Measurements from ENCODE around the gene PIMREG. TPM values are rescaled to one million over a fixed set of nuclear protein-coding genes. Genes with fewer than 3 reads are reported as not detected.

The PIMREG gene
- polyA plus RNA-seq, 2 donors, result 1.7 to 4.0 TPM

- H3K36me3 ChIP-seq (ENCODE audit: control insufficient read depth in 2 of 2, insufficient read depth in 2 of 2, low read length in 1 of 2), result peaks cover 0 to 19% of the 10 kb centered on the region in 2 donors
These were observed 30.7 kb downstream of the PIMREG start for GRCh38 chr17:6474906-6475305.

GRCh38 chr17:6475411-6475810, 31.2 kb downstream of the PIMREG start:
- Histone ChIP-seq H3K4me3 (ENCODE audit: low read depth in 1 of 2, low read length in 2 of 2) (no peak overlapping the region), H3K4me1 (ENCODE audit: control insufficient read depth in 2 of 2, insufficient read depth in 2 of 2, low read length in 1 of 2) (peaks cover 0 to 19% of the 10 kb centered on the region in 2 donors), H3K27ac (ENCODE audit: low read depth in 2 of 2, low read length in 1 of 2) (peak overlapping the region; percentile 78 to 81), H3K27me3 (ENCODE audit: control insufficient read depth in 1 of 2, insufficient read depth in 2 of 2, low read length in 2 of 2) (no peaks in the 10 kb centered on the region), H3K9me3 (ENCODE audit: control insufficient read depth in 2 of 2, insufficient read depth in 1 of 2, low read depth in 1 of 2, low read length in 1 of 2) (no peaks in the 10 kb centered on the region), H3K36me3 (ENCODE audit: control insufficient read depth in 2 of 2, insufficient read depth in 2 of 2, low read length in 1 of 2) (peaks cover 0 to 14% of the 10 kb centered on the region in 2 donors)
- WGBS, 2 donors, result 39 to 46% methylated on average over 4 of the region's 4 CpGs

More at GRCh38 chr17:6474906-6475305, 30.7 kb downstream of the PIMREG start:
- 40 to 65% methylated on average over 7 of the region's 7 CpGs for WGBS, 2 donors
- Histone ChIP-seq H3K4me1 (ENCODE audit: control insufficient read depth in 2 of 2, insufficient read depth in 2 of 2, low read length in 1 of 2) (peaks cover 0 to 19% of the 10 kb centered on the region in 2 donors), H3K27me3 (ENCODE audit: control insufficient read depth in 1 of 2, insufficient read depth in 2 of 2, low read length in 2 of 2) (no peaks in the 10 kb centered on the region), H3K9me3 (ENCODE audit: control insufficient read depth in 2 of 2, insufficient read depth in 1 of 2, low read depth in 1 of 2, low read length in 1 of 2) (no peaks in the 10 kb centered on the region), H3K4me3 (ENCODE audit: low read depth in 1 of 2, low read length in 2 of 2) (no peak overlapping the region), H3K27ac (ENCODE audit: low read depth in 2 of 2, low read length in 1 of 2) (peak overlapping the region; percentile 78 to 81)

- no peaks in the 10 kb centered on the region for H3K9me3 ChIP-seq (ENCODE audit: control insufficient read depth in 2 of 2, insufficient read depth in 1 of 2, low read depth in 1 of 2, low read length in 1 of 2)
- peak overlapping the region; percentile 60 to 90 for H3K27ac ChIP-seq (ENCODE audit: low read depth in 2 of 2, low read length in 1 of 2)
- peaks cover 0 to 19% of the 10 kb centered on the region in 2 donors for H3K4me1 ChIP-seq (ENCODE audit: control insufficient read depth in 2 of 2, insufficient read depth in 2 of 2, low read length in 1 of 2)
- 46 to 53% methylated on average over 8 of the region's 8 CpGs for WGBS, 2 donors
- H3K27me3 ChIP-seq (ENCODE audit: control insufficient read depth in 1 of 2, insufficient read depth in 2 of 2, low read length in 2 of 2), result no peaks in the 10 kb centered on the region
- no peak overlapping the region for H3K4me3 ChIP-seq (ENCODE audit: low read depth in 1 of 2, low read length in 2 of 2)
- H3K36me3 ChIP-seq (ENCODE audit: control insufficient read depth in 2 of 2, insufficient read depth in 2 of 2, low read length in 1 of 2), result peaks cover 0 to 11% of the 10 kb centered on the region in 2 donors
These were observed 32.0 kb downstream of the PIMREG start for GRCh38 chr17:6476076-6476809.

- 85 to 87% methylated on average over 10 of the region's 10 CpGs for WGBS, 2 donors
- peaks cover 0 to 10% of the 10 kb centered on the region in 2 donors for H3K36me3 ChIP-seq (ENCODE audit: control insufficient read depth in 2 of 2, insufficient read depth in 2 of 2, low read length in 1 of 2)
- peak overlapping the region; percentile 60 to 90 for H3K27ac ChIP-seq (ENCODE audit: low read depth in 2 of 2, low read length in 1 of 2)
- no peaks in the 10 kb centered on the region for H3K9me3 ChIP-seq (ENCODE audit: control insufficient read depth in 2 of 2, insufficient read depth in 1 of 2, low read depth in 1 of 2, low read length in 1 of 2)
- peaks cover 0 to 19% of the 10 kb centered on the region in 2 donors for H3K4me1 ChIP-seq (ENCODE audit: control insufficient read depth in 2 of 2, insufficient read depth in 2 of 2, low read length in 1 of 2)
- H3K27me3 ChIP-seq (ENCODE audit: control insufficient read depth in 1 of 2, insufficient read depth in 2 of 2, low read length in 2 of 2), result no peaks in the 10 kb centered on the region
- no peak overlapping the region for H3K4me3 ChIP-seq (ENCODE audit: low read depth in 1 of 2, low read length in 2 of 2)
These were observed 32.5 kb downstream of the PIMREG start for GRCh38 chr17:6476810-6477179.

GRCh38 chr17:6477831-6478383, 33.7 kb downstream of the PIMREG start:
- Histone ChIP-seq H3K9me3 (ENCODE audit: control insufficient read depth in 2 of 2, insufficient read depth in 1 of 2, low read depth in 1 of 2, low read length in 1 of 2) (no peaks in the 10 kb centered on the region), H3K27ac (ENCODE audit: low read depth in 2 of 2, low read length in 1 of 2) (no peak overlapping the region), H3K4me1 (ENCODE audit: control insufficient read depth in 2 of 2, insufficient read depth in 2 of 2, low read length in 1 of 2) (peaks cover 0 to 19% of the 10 kb centered on the region in 2 donors), H3K27me3 (ENCODE audit: control insufficient read depth in 1 of 2, insufficient read depth in 2 of 2, low read length in 2 of 2) (no peaks in the 10 kb centered on the region), H3K4me3 (ENCODE audit: low read depth in 1 of 2, low read length in 2 of 2) (no peak overlapping the region), H3K36me3 (ENCODE audit: control insufficient read depth in 2 of 2, insufficient read depth in 2 of 2, low read length in 1 of 2) (peaks cover 0 to 13% of the 10 kb centered on the region in 2 donors)
- 84 to 86% methylated on average over 14 of the region's 14 CpGs for WGBS, 2 donors

GRCh38 chr17:6478486-6478885, 34.2 kb downstream of the PIMREG start:
- H3K27ac ChIP-seq (ENCODE audit: low read depth in 2 of 2, low read length in 1 of 2), result no peak overlapping the region
- WGBS, 2 donors, result 89 to 90% methylated on average over 11 of the region's 11 CpGs

GRCh38 chr17:6479622-6480302, 35.5 kb downstream of the PIMREG start:
- peaks cover 0 to 28% of the 10 kb centered on the region in 2 donors for H3K36me3 ChIP-seq (ENCODE audit: control insufficient read depth in 2 of 2, insufficient read depth in 2 of 2, low read length in 1 of 2)
- H3K4me1 ChIP-seq (ENCODE audit: control insufficient read depth in 2 of 2, insufficient read depth in 2 of 2, low read length in 1 of 2), result peaks cover 0 to 9% of the 10 kb centered on the region in 2 donors
- H3K27me3 ChIP-seq (ENCODE audit: control insufficient read depth in 1 of 2, insufficient read depth in 2 of 2, low read length in 2 of 2), result no peaks in the 10 kb centered on the region
- no peaks in the 10 kb centered on the region for H3K9me3 ChIP-seq (ENCODE audit: control insufficient read depth in 2 of 2, insufficient read depth in 1 of 2, low read depth in 1 of 2, low read length in 1 of 2)
- H3K4me3 ChIP-seq (ENCODE audit: low read depth in 1 of 2, low read length in 2 of 2), result no peak overlapping the region
- 61 to 63% methylated on average over 13 of the region's 13 CpGs for WGBS, 2 donors
- no peak overlapping the region for H3K27ac ChIP-seq (ENCODE audit: low read depth in 2 of 2, low read length in 1 of 2)

More at GRCh38 chr17:6478486-6478885, 34.2 kb downstream of the PIMREG start:
- Histone ChIP-seq H3K9me3 (ENCODE audit: control insufficient read depth in 2 of 2, insufficient read depth in 1 of 2, low read depth in 1 of 2, low read length in 1 of 2) (no peaks in the 10 kb centered on the region), H3K36me3 (ENCODE audit: control insufficient read depth in 2 of 2, insufficient read depth in 2 of 2, low read length in 1 of 2) (peaks cover 0 to 17% of the 10 kb centered on the region in 2 donors), H3K27me3 (ENCODE audit: control insufficient read depth in 1 of 2, insufficient read depth in 2 of 2, low read length in 2 of 2) (no peaks in the 10 kb centered on the region), H3K4me3 (ENCODE audit: low read depth in 1 of 2, low read length in 2 of 2) (no peak overlapping the region), H3K4me1 (ENCODE audit: control insufficient read depth in 2 of 2, insufficient read depth in 2 of 2, low read length in 1 of 2) (peaks cover 0 to 15% of the 10 kb centered on the region in 2 donors)

- 69 to 73% methylated on average over 9 of the region's 9 CpGs for WGBS, 2 donors
- no peak overlapping the region for H3K27ac ChIP-seq (ENCODE audit: low read depth in 2 of 2, low read length in 1 of 2)
These were observed 36.0 kb downstream of the PIMREG start for GRCh38 chr17:6480303-6480675.

GRCh38 chr17:6482105-6482455, 37.8 kb downstream of the PIMREG start:
- peaks cover 0 to 28% of the 10 kb centered on the region in 2 donors for H3K36me3 ChIP-seq (ENCODE audit: control insufficient read depth in 2 of 2, insufficient read depth in 2 of 2, low read length in 1 of 2)
- no peak overlapping the region for H3K4me3 ChIP-seq (ENCODE audit: low read depth in 1 of 2, low read length in 2 of 2)
- H3K27ac ChIP-seq (ENCODE audit: low read depth in 2 of 2, low read length in 1 of 2), result no peak overlapping the region
- no peaks in the 10 kb centered on the region for H3K9me3 ChIP-seq (ENCODE audit: control insufficient read depth in 2 of 2, insufficient read depth in 1 of 2, low read depth in 1 of 2, low read length in 1 of 2)
- H3K27me3 ChIP-seq (ENCODE audit: control insufficient read depth in 1 of 2, insufficient read depth in 2 of 2, low read length in 2 of 2), result no peaks in the 10 kb centered on the region
- 86 to 87% methylated on average over 6 of the region's 6 CpGs for WGBS, 2 donors
- peaks cover 0 to under 1% of the 10 kb centered on the region in 2 donors for H3K4me1 ChIP-seq (ENCODE audit: control insufficient read depth in 2 of 2, insufficient read depth in 2 of 2, low read length in 1 of 2)

More at GRCh38 chr17:6480303-6480675, 36.0 kb downstream of the PIMREG start:
- no peak overlapping the region for H3K4me3 ChIP-seq (ENCODE audit: low read depth in 1 of 2, low read length in 2 of 2)
- peaks cover 0 to 28% of the 10 kb centered on the region in 2 donors for H3K36me3 ChIP-seq (ENCODE audit: control insufficient read depth in 2 of 2, insufficient read depth in 2 of 2, low read length in 1 of 2)
- no peaks in the 10 kb centered on the region for H3K27me3 ChIP-seq (ENCODE audit: control insufficient read depth in 1 of 2, insufficient read depth in 2 of 2, low read length in 2 of 2)
- peaks cover 0 to 7% of the 10 kb centered on the region in 2 donors for H3K4me1 ChIP-seq (ENCODE audit: control insufficient read depth in 2 of 2, insufficient read depth in 2 of 2, low read length in 1 of 2)
- H3K9me3 ChIP-seq (ENCODE audit: control insufficient read depth in 2 of 2, insufficient read depth in 1 of 2, low read depth in 1 of 2, low read length in 1 of 2), result no peaks in the 10 kb centered on the region

Measured in esophagus (tissue), 2 donors.